ENCODE data around the gene KIR2DL1.
"Not testable (repeated sequence)": the region's sequence is repeated elsewhere in the genome, so short reads cannot be mapped to it uniquely, and the experiment has no call there.

Gene KIR2DL1

GRCh38 chr19:54788154-54788553 is 18.6 kb downstream of the KIR2DL1 start:
- H3K9me3 ChIP-seq; intact Hi-C loops (cut with DNase I; ENCODE audit: low total_unique reads); H3K27ac ChIP-seq; H3K36me3 ChIP-seq; H3K4me3 ChIP-seq; H3K4me1 ChIP-seq; H3K27me3 ChIP-seq; DNase-seq: not testable (repeated sequence)

- Histone ChIP-seq H3K9me3 (no peaks in the 10 kb centered on the region), H3K4me1 (no peaks in the 10 kb centered on the region), H3K27me3 (no peaks in the 10 kb centered on the region), H3K27ac (no peak overlapping the region), H3K4me3 (no peak overlapping the region), H3K36me3 (no peaks in the 10 kb centered on the region)
- intact Hi-C loops (cut with DNase I; ENCODE audit: low total_unique reads), result no loop called here
- DNase-seq, result no peak
- no peak for TF ChIP-seq CTCF (IDR thresholded peaks at IDR 0.05)
Observed at GRCh38 chr19:54790711-54791110, 21.1 kb downstream of the KIR2DL1 start.

- Histone ChIP-seq H3K27ac (no peak overlapping the region), H3K4me3 (no peak overlapping the region), H3K36me3 (no peaks in the 10 kb centered on the region), H3K9me3 (no peaks in the 10 kb centered on the region), H3K27me3 (no peaks in the 10 kb centered on the region), H3K4me1 (no peaks in the 10 kb centered on the region)
- intact Hi-C loops (cut with DNase I; ENCODE audit: low total_unique reads), result no loop called here
- no peak for TF ChIP-seq CTCF (IDR thresholded peaks at IDR 0.05)
- no peak for DNase-seq
Observed at GRCh38 chr19:54791476-54791875, 21.9 kb downstream of the KIR2DL1 start.

- Histone ChIP-seq H3K27me3 (no peaks in the 10 kb centered on the region), H3K9me3 (no peaks in the 10 kb centered on the region), H3K27ac (no peak overlapping the region), H3K36me3 (no peaks in the 10 kb centered on the region), H3K4me3 (no peak overlapping the region), H3K4me1 (no peaks in the 10 kb centered on the region)
- no peak for TF ChIP-seq CTCF (IDR thresholded peaks at IDR 0.05)
- DNase-seq, result no peak
- intact Hi-C loops (cut with DNase I; ENCODE audit: low total_unique reads), result no loop called here
Observed at GRCh38 chr19:54792814-54793213, 23.2 kb downstream of the KIR2DL1 start.

GRCh38 chr19:54795758-54796157 is 26.2 kb downstream of the KIR2DL1 start:
- TF ChIP-seq CTCF (IDR thresholded peaks at IDR 0.05), result no peak
- intact Hi-C loops (cut with DNase I; ENCODE audit: low total_unique reads), result no loop called here

GRCh38 chr19:54803410-54803809 is 33.8 kb downstream of the KIR2DL1 start, which contains the start of gene KIR2DL4:
TSS of gene KIR2DL4 (plus strand) at chr19:54803610. CDS start at chr19:54803652, 42 bp downstream.
- no peak for DNase-seq
- H3K27ac ChIP-seq, result no peak within 1 kb of the TSS
- no peaks in the 10 kb centered on the region for H3K9me3 ChIP-seq
- H3K4me3 ChIP-seq, result no peak within 1 kb of the TSS
- H3K36me3 ChIP-seq, result no peaks in the 10 kb centered on the region
- no peaks in the 10 kb centered on the region for H3K4me1 ChIP-seq
- H3K27me3 ChIP-seq, result no peaks in the 10 kb centered on the region
- intact Hi-C loops (cut with DNase I; ENCODE audit: low total_unique reads), result no loop called here
- no peak for TF ChIP-seq CTCF (IDR thresholded peaks at IDR 0.05)

More at GRCh38 chr19:54795758-54796157, 26.2 kb downstream of the KIR2DL1 start:
- Histone ChIP-seq H3K4me3 (no peak overlapping the region), H3K27me3 (no peaks in the 10 kb centered on the region), H3K4me1 (no peaks in the 10 kb centered on the region), H3K36me3 (no peaks in the 10 kb centered on the region), H3K9me3 (no peaks in the 10 kb centered on the region), H3K27ac (no peak overlapping the region)
- DNase-seq, result no peak

All from tibial artery (tissue), 4 donors.